ENCODE results near the gene TPST2.

- TF ChIP-seq YY1 (IDR thresholded peaks at IDR 0.05; ENCODE audit: insufficient read depth, insufficient read length) (no peak), ZNF274 (IDR thresholded peaks at IDR 0.05; ENCODE audit: low read depth, low read length) (no peak)
These were observed 43.6 kb downstream of the TPST2 start for GRCh38 chr22:26546282-26546681.
